H1 (cell line): ENCODE data around the gene ITPK1. TPM values are rescaled to one million over a fixed set of nuclear protein-coding genes. Genes with fewer than 3 reads are reported as not detected.

Experiments used
- CTCF ChIA-PET: fragments of 300-600 bp; sonication (Branson Sonifier 250); formaldehyde crosslinking; loops from one replicate; lab custom pipeline; 2021; ENCODE audit not compliant: partially characterized antibody; lab: Charles Lee
- POLR2A ChIA-PET: fragments of 300-600 bp; sonication (Branson Sonifier 250); formaldehyde crosslinking; loops from one replicate; lab custom pipeline; 2021; ENCODE audit warnings: inconsistent platforms; ENCODE audit not compliant: partially characterized antibody; lab: Charles Lee
- DNase-seq, 2 experiments: peaks; one replicate each; pipeline versions ENCODE4 v3.0.0 to v3.0.0-alpha.2; 2010 to 2022; ENCODE audit warnings: low spot score in 2 of 2, low read depth in 1 of 2, mixed read lengths in 1 of 2
- FAIRE-seq: peaks from 2 replicates; lab custom pipeline; 2011; peaks lifted over from hg19 to GRCh38; lab: Jason Lieb, UNC
- H2AFZ ChIP-seq: 2 replicates; pipeline ENCODE4 v1.8.1; 2012; ENCODE audit warnings: low read length, inconsistent platforms
- H2AK5ac ChIP-seq: 2 replicates; pipeline ENCODE4 v1.6.1; 2013; ENCODE audit warnings: low read depth, low read length
- H2BK120ac ChIP-seq: replicated peaks from 2 replicates; pipeline ENCODE3; 2013; ENCODE audit warnings: low read depth, low read length, inconsistent platforms
- H2BK12ac ChIP-seq: 2 replicates; pipeline ENCODE4 v1.6.1; 2013; ENCODE audit warnings: low read depth, low read length
- H2BK15ac ChIP-seq: 2 replicates; pipeline ENCODE4 v1.6.1; 2013; ENCODE audit warnings: low read length
- H2BK20ac ChIP-seq: 2 replicates; pipeline ENCODE4 v1.6.1; 2013; ENCODE audit warnings: low read length
- H2BK5ac ChIP-seq: 2 replicates; pipeline ENCODE4 v1.6.1; 2013; ENCODE audit warnings: low read depth, low read length
- H3K14ac ChIP-seq: 2 replicates; pipeline ENCODE4 v1.6.1; 2013; ENCODE audit warnings: inconsistent platforms; ENCODE audit not compliant: insufficient read length
- H3K18ac ChIP-seq: 2 replicates; pipeline ENCODE4 v1.6.1; 2013; ENCODE audit warnings: low read length; ENCODE audit errors: extremely low read depth
- H3K23ac ChIP-seq: 2 replicates; pipeline ENCODE4 v1.6.1; 2013; ENCODE audit warnings: inconsistent platforms; ENCODE audit not compliant: insufficient read length
- H3K23me2 ChIP-seq: 2 replicates; pipeline ENCODE4 v1.6.1; 2013; ENCODE audit warnings: low read depth, low read length
- H3K27ac ChIP-seq: 2 replicates; pipeline ENCODE4 v1.6.1; 2011; ENCODE audit warnings: low read depth, low read length, inconsistent platforms
- H3K27me3 ChIP-seq, 4 experiments: replicated peaks in 1 of 4; 1 replicate in 1 of 4; 2 replicates in 3 of 4; pipeline versions ENCODE4 v1.6.1 to v1.8.1; 2011 to 2013; ENCODE audit warnings: low read length in 3 of 4, mild to moderate bottlenecking in 3 of 4, inconsistent platforms in 2 of 4, mixed read lengths in 2 of 4, moderate library complexity in 1 of 4; ENCODE audit not compliant: control insufficient read depth in 3 of 4, insufficient read depth in 3 of 4; ENCODE audit errors: extremely low read depth in 1 of 4
- H3K36me3 ChIP-seq, 4 experiments: 2 replicates each; pipeline versions ENCODE4 v1.6.1 to v1.8.1; 2011 to 2013; ENCODE audit warnings: mild to moderate bottlenecking in 4 of 4, low read length in 3 of 4, moderate library complexity in 2 of 4, control low read depth in 1 of 4, inconsistent platforms in 1 of 4; ENCODE audit not compliant: insufficient read depth in 4 of 4, control insufficient read depth in 2 of 4
- H3K4ac ChIP-seq: replicated peaks from 2 replicates; pipeline ENCODE3; 2013; ENCODE audit warnings: low read length, low read depth, mixed read lengths, inconsistent platforms; ENCODE audit not compliant: insufficient read length
- H3K4me1 ChIP-seq, 4 experiments: replicated peaks in 1 of 4; 1 replicate in 1 of 4; 2 replicates in 3 of 4; pipeline versions ENCODE4 v1.6.1 to v1.8.1; 2011 to 2013; ENCODE audit warnings: low read length in 3 of 4, inconsistent platforms in 2 of 4, mixed read lengths in 1 of 4; ENCODE audit not compliant: insufficient read depth in 4 of 4, control insufficient read depth in 3 of 4
- H3K4me2 ChIP-seq, 2 experiments: 2 replicates each; pipeline versions ENCODE4 v1.6.1 to v1.8.1; 2011 to 2013; ENCODE audit warnings: low read depth in 2 of 2, low read length in 2 of 2, control low read depth in 1 of 2, inconsistent platforms in 1 of 2, mild to moderate bottlenecking in 1 of 2; ENCODE audit not compliant: insufficient read depth in 1 of 2
- H3K4me3 ChIP-seq, 4 experiments: fragments of 200-600, 300-600 bp in 1 of 4; sonication (generic), shearing (Covaris generic), sonication (Bioruptor Twin) in 1 of 4; 2 replicates each; pipeline versions ENCODE4 v1.5.1 to v1.8.1; 2011 to 2016; ENCODE audit warnings: low read length in 4 of 4, low read depth in 3 of 4, control low read depth in 2 of 4, inconsistent platforms in 2 of 4, mild to moderate bottlenecking in 2 of 4, mixed read lengths in 1 of 4, moderate library complexity in 1 of 4; ENCODE audit not compliant: insufficient read depth in 2 of 4; ENCODE audit errors: extremely low read depth in 1 of 4
- H3K56ac ChIP-seq: replicated peaks from 2 replicates; pipeline ENCODE3; 2013; ENCODE audit warnings: low read depth, mild to moderate bottlenecking, mixed read lengths, low read length, inconsistent platforms; ENCODE audit not compliant: insufficient read length
- H3K79me1 ChIP-seq: 2 replicates; pipeline ENCODE4 v1.6.1; 2013; ENCODE audit warnings: low read depth, low read length, control low read depth
- H3K79me2 ChIP-seq, 2 experiments: 2 replicates each; pipeline versions ENCODE4 v1.6.1 to v1.8.1; 2012 to 2013; ENCODE audit warnings: low read length in 2 of 2, mild to moderate bottlenecking in 2 of 2, inconsistent platforms in 1 of 2; ENCODE audit not compliant: insufficient read depth in 2 of 2, control insufficient read depth in 1 of 2
- H3K9ac ChIP-seq, 4 experiments: replicated peaks in 1 of 4; 1 replicate in 1 of 4; 2 replicates in 3 of 4; pipeline versions ENCODE4 v1.6.1 to v1.8.1; 2011 to 2013; ENCODE audit warnings: low read depth in 3 of 4, low read length in 3 of 4, control low read depth in 2 of 4, mild to moderate bottlenecking in 2 of 4, moderate library complexity in 2 of 4, inconsistent platforms in 1 of 4; ENCODE audit errors: extremely low read depth in 1 of 4
- H3K9me3 ChIP-seq, 2 experiments: 2 replicates each; pipeline versions ENCODE4 v1.6.1 to v1.8.1; 2012 to 2013; ENCODE audit warnings: mild to moderate bottlenecking in 2 of 2, moderate library complexity in 2 of 2, control low read depth in 1 of 2, inconsistent platforms in 1 of 2, low read depth in 1 of 2, low read length in 1 of 2, mixed read lengths in 1 of 2; ENCODE audit not compliant: insufficient read depth in 2 of 2
- H4K20me1 ChIP-seq, 2 experiments: replicated peaks in 1 of 2; 2 replicates each; pipeline versions ENCODE3 to v1.8.1; 2011 to 2013; ENCODE audit warnings: inconsistent platforms in 2 of 2, low read length in 2 of 2, mild to moderate bottlenecking in 1 of 2; ENCODE audit not compliant: insufficient read depth in 2 of 2, control insufficient read depth in 1 of 2
- H4K5ac ChIP-seq: 2 replicates; pipeline ENCODE4 v1.6.1; 2013; ENCODE audit warnings: low read length, low read depth, mixed read lengths, inconsistent platforms; ENCODE audit not compliant: insufficient read length
- H4K8ac ChIP-seq: 2 replicates; pipeline ENCODE4 v1.8.0; 2013; ENCODE audit warnings: mild to moderate bottlenecking, moderate library complexity, low read length, inconsistent platforms; ENCODE audit not compliant: insufficient read depth; ENCODE audit errors: extremely low read depth
- H4K91ac ChIP-seq: replicated peaks from 2 replicates; pipeline ENCODE3; 2013; ENCODE audit warnings: low read length, mixed read lengths, inconsistent platforms; ENCODE audit not compliant: insufficient read length
- CEBPB ChIP-seq: IDR thresholded peaks from 2 replicates; pipeline ENCODE4 v1.6.1; 2012; ENCODE audit warnings: low read depth, low read length
- CHD1 ChIP-seq: IDR thresholded peaks from 2 replicates; pipeline ENCODE4 v1.6.1; 2012; ENCODE audit warnings: low read depth, low read length, improper control_type of control experiment
- HDAC2 ChIP-seq, 2 experiments: fragments of 300-600 bp in 1 of 2; sonication (generic) in 1 of 2; IDR thresholded peaks; 2 replicates each; pipeline ENCODE4 v1.6.1; 2011 to 2012; ENCODE audit warnings: low read depth in 2 of 2, low read length in 2 of 2, mild to moderate bottlenecking in 2 of 2, moderate library complexity in 2 of 2, borderline replicate concordance in 1 of 2, inconsistent platforms in 1 of 2
- KDM1A ChIP-seq: fragments of 200-600, 300-600 bp; sonication (generic); IDR thresholded peaks from 2 replicates; pipeline ENCODE4 v1.7.1; 2016; ENCODE audit warnings: mild to moderate bottlenecking, low read length, borderline replicate concordance
- RFX5 ChIP-seq: IDR thresholded peaks from 2 replicates; pipeline ENCODE4 v1.6.1; 2011; ENCODE audit warnings: low read depth, low read length, improper control_type of control experiment, borderline replicate concordance
- TAF1 ChIP-seq: IDR thresholded peaks from 2 replicates; pipeline ENCODE4 v1.6.1; 2011; ENCODE audit warnings: mild to moderate bottlenecking, low read depth, low read length
- TAF7 ChIP-seq: optimal IDR thresholded peaks from 2 replicates; pipeline ENCODE3; 2011; ENCODE audit warnings: low read depth, mild to moderate bottlenecking, inconsistent platforms, low read length, moderate library complexity, borderline replicate concordance
- WGBS, 2 experiments: shearing (Covaris generic) in 1 of 2; methylation state at CpG; one replicate each; pipeline versions ENCODE4 v1.1.6 to v1.1.7; 2013 to 2015; ENCODE audit warnings: low lambda C conversion rate in 2 of 2, mixed read lengths in 2 of 2, inconsistent platforms in 1 of 2, low coverage in 1 of 2, missing lambda C conversion rate in 1 of 2; ENCODE audit not compliant: insufficient replicate concordance in 2 of 2, insufficient coverage in 1 of 2, insufficient read length in 1 of 2; ENCODE audit errors: extremely low coverage in 1 of 2, missing lambda C conversion rate in 1 of 2; 5-methylcytosine and 5-hydroxymethylcytosine counted together
- polyA plus RNA-seq, 7 experiments: library from polyadenylated mRNA; depleted of rRNA in 3 of 7; stranded (reverse) in 5 of 7; unstranded in 2 of 7; fragments of >200 nt in 5 of 7; fragments of 200-250 nt in 2 of 7; gene quantifications; 1 replicate in 5 of 7; 2 replicates in 1 of 7; 4 replicates in 1 of 7; pipeline versions ENCODE4 v1.2.1 to v1.2.3, GENCODE V29; 2011 to 2013; ENCODE audit warnings: missing spikeins in 2 of 7, mixed read lengths in 2 of 7
- total RNA-seq: library from RNA; stranded (reverse); fragmentation: NEBNext Ultra II Directional; extraction: Animal tissue kit (Norgen Biotek cat#: 25700); gene quantifications from 2 replicates; pipeline ENCODE4 v1.2.1, GENCODE V29; 2021

Gene ITPK1
- total and polyA plus RNA-seq, 2 of the 8 experiments (the other 6 are each of a cell fraction or from before 2014, with no cell fraction given): 108 to 143 TPM

DNA sequence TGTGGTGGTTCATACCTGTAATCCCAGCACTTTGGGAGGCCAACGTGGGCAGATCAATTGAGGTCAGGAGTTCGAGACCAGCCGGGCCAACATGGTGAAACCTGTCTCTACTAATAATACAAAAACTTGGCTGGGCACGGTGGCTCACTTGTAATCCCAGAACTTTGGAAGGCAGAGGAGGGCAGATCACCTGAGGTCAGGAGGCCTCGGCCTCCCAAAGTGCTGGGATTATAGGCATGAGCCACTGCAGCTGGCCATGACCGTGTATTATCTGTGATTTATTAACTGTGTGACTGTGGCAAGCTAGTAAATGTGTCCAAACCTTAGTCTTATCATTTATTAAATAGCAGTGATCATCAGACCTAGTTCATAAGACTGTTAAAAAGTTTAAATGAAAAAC is 7.1 kb upstream of the ITPK1 start:
- no peak overlapping the region for H3K4me2 ChIP-seq
- no peak overlapping the region for H4K8ac ChIP-seq
- H3K23me2 ChIP-seq: no peaks in the 10 kb centered on the region
- no peaks in the 10 kb centered on the region for H3K27me3 ChIP-seq
- no peak for TF ChIP-seq TAF7
- no peak for TF ChIP-seq RFX5
- no peak for TF ChIP-seq TAF1
- no peak for TF ChIP-seq HDAC2 (IDR thresholded peaks at IDR 0.05; ENCODE audit: borderline replicate concordance in 1 of 2, low read depth in 2 of 2, low read length in 2 of 2)
- no peak for TF ChIP-seq KDM1A
- no peak for TF ChIP-seq CHD1
- TF ChIP-seq CEBPB: no peak
- H3K27ac ChIP-seq: no peak overlapping the region
- no peak overlapping the region for H2AK5ac ChIP-seq
- H3K4ac ChIP-seq: no peak overlapping the region
- H4K20me1 ChIP-seq: no peaks in the 10 kb centered on the region
- H3K36me3 ChIP-seq: no peaks in the 10 kb centered on the region
- no peak for FAIRE-seq
- no peaks in the 10 kb centered on the region for H3K9me3 ChIP-seq
- H3K23ac ChIP-seq: no peak overlapping the region
- H4K91ac ChIP-seq: no peak overlapping the region
- no peak overlapping the region for H4K5ac ChIP-seq
- H2BK120ac ChIP-seq: no peak overlapping the region
- H3K14ac ChIP-seq: no peak overlapping the region
- H3K4me3 ChIP-seq: no peak overlapping the region
- H2BK12ac ChIP-seq: no peak overlapping the region
- 80% methylated on average over 6 of the region's 6 CpGs; no CpG with 5 or more reads in 1 of the 2 experiments for WGBS, 2 experiments
- no peak overlapping the region for H2BK5ac ChIP-seq
- H3K79me2 ChIP-seq: no peaks in the 10 kb centered on the region
- H3K4me1 ChIP-seq: no peaks in the 10 kb centered on the region
- no peak overlapping the region for H2BK15ac ChIP-seq
- no peak overlapping the region for H2BK20ac ChIP-seq
- ChIA-PET CTCF (interaction anchor here (0.8 to 2.0 kb wide), 3 partner anchors 9 to 135 kb away, joined by 3 to 12 read pairs (median 10); no protein-coding TSS in a partner anchor), POLR2A (no interaction called here)
- no peak overlapping the region for H3K9ac ChIP-seq
- no peak overlapping the region for H3K18ac ChIP-seq
- no peak overlapping the region for H2AFZ ChIP-seq
- no peak overlapping the region for H3K56ac ChIP-seq
- no peak for DNase-seq
- H3K79me1 ChIP-seq: no peaks in the 10 kb centered on the region
